ENCODE measurements around the gene TP73.
A peak's percentile ranks its signal among the peaks of the same experiment; 100 is the strongest.

Gene TP73

GRCh38 chr1:3772027-3772714 lies 119.9 kb downstream of the TP73 start:
- peak; percentile 93 for DNase-seq

GRCh38 chr1:3772715-3773571 lies 120.6 kb downstream of the TP73 start, which contains the start of gene SMIM1:
SMIM1 (plus strand) TSS chr1:3772749; CDS start chr1:3775374, 2,625 bp downstream.
- DNase-seq = no peak

GRCh38 chr1:3773572-3774275 lies 121.4 kb downstream of the TP73 start:
- DNase-seq = no peak

GRCh38 chr1:3774276-3774945 lies 122.1 kb downstream of the TP73 start:
- DNase-seq = no peak

GRCh38 chr1:3774946-3775489 lies 122.7 kb downstream of the TP73 start:
- DNase-seq = no peak

- DNase-seq = peak; percentile 51
Measured at GRCh38 chr1:3775490-3776230, 123.3 kb downstream of the TP73 start.

- no peak for DNase-seq
Measured at GRCh38 chr1:3776231-3776961, 124.1 kb downstream of the TP73 start.

GRCh38 chr1:3777078-3777547 lies 124.8 kb downstream of the TP73 start:
- no peak for DNase-seq

GRCh38 chr1:3777647-3778589 lies 125.6 kb downstream of the TP73 start:
- no peak for DNase-seq

GRCh38 chr1:3778590-3779264 lies 126.4 kb downstream of the TP73 start:
- no peak for DNase-seq

GRCh38 chr1:3779265-3779911 lies 127.1 kb downstream of the TP73 start:
- no peak for DNase-seq

GRCh38 chr1:3779912-3780416 lies 127.6 kb downstream of the TP73 start:
- no peak for DNase-seq

- no peak for DNase-seq
Measured at GRCh38 chr1:3780901-3781300, 128.6 kb downstream of the TP73 start.

- no peak for DNase-seq
Measured at GRCh38 chr1:3783651-3784474, 131.5 kb downstream of the TP73 start.

- DNase-seq = no peak
Measured at GRCh38 chr1:3785045-3785444, 132.7 kb downstream of the TP73 start.

- no peak for DNase-seq
Measured at GRCh38 chr1:3785456-3786157, 133.3 kb downstream of the TP73 start.

Measured in CD4-positive, alpha-beta T cell treated with Interferon gamma for 1 hour (primary cell).